ENCODE measurements around the gene RAD54L. TPM values are rescaled to one million over a fixed set of nuclear protein-coding genes. Genes with fewer than 3 reads are reported as not detected.

RAD54L gene
- total RNA-seq = 1 to 10 TPM; 1.0 to 1.1 TPM
- under 1 TPM in 1 of 2 donors, not detected in 1; 0.46 TPM for polyA plus RNA-seq

- peak within 1 kb of the TSS; percentile 53 for H3K27ac ChIP-seq (ENCODE audit: low read depth, low read length)
- H3K4me3 Mint-ChIP-seq = peak within 1 kb of the TSS; percentile 89 to 95 (median 92)
- peak within 1 kb of the TSS; percentile 85 to 91 for H3K4me3 ChIP-seq (ENCODE audit: low read length in 2 of 2)
- peaks cover 13% of the 10 kb centered on the region for H3K4me1 ChIP-seq (ENCODE audit: insufficient read depth, low read length)
- no peaks in the 10 kb centered on the region for H3K9me3 Mint-ChIP-seq
- CTCF ChIA-PET (ENCODE audit: partially characterized antibody) = interaction anchor here (2.2 to 5.2 kb wide), 3 partner anchors 23 to 100 kb away, joined by 6 to 60 read pairs (median 25); partner anchors contain the start of gene NSUN4
- H3K9me3 ChIP-seq (ENCODE audit: control insufficient read depth in 1 of 2, low read length in 2 of 2) = no peaks in the 10 kb centered on the region
- no peaks in the 10 kb centered on the region for H3K27me3 Mint-ChIP-seq
- intact Hi-C loops (cut with micrococcal nuclease) = loop anchor here (1.0 to 5.0 kb wide), 8 partner anchors 25 to 945 kb away; partner anchors contain the start of genes GPBP1L1, IPP, LRRC41 and NSUN4
- peaks cover 11 to 16% (median 14%) of the 10 kb centered on the region in 4 donors for H3K4me1 Mint-ChIP-seq
- H3K36me3 Mint-ChIP-seq = peaks cover 0 to 1% of the 10 kb centered on the region in 2 donors
- DNase-seq = peak; percentile 94 to 98 (median 96)
- H3K27me3 ChIP-seq (ENCODE audit: insufficient read depth, low read length) = no peaks in the 10 kb centered on the region
- POLR2A ChIA-PET (ENCODE audit: partially characterized antibody) = interaction anchor here (0.7 to 2.0 kb wide), 6 partner anchors 13 to 1472 kb away, joined by 3 to 27 read pairs (median 4); partner anchors contain the start of genes GPBP1L1, LRRC41, NSUN4 and RPS8
- no peaks in the 10 kb centered on the region for H3K36me3 ChIP-seq (ENCODE audit: insufficient read depth, low read length)
- peak within 1 kb of the TSS; percentile 61 to 90 (median 87) for H3K27ac Mint-ChIP-seq
Observed at GRCh38 chr1:46247436-46248121, at the start of gene RAD54L. TSS of gene RAD54L (plus strand) at chr1:46247763. CDS start at chr1:46248406, 643 bp downstream.

- H3K27ac Mint-ChIP-seq = peak within 1 kb of the TSS; percentile 38 to 88 (median 79)
- peaks cover 12 to 39% (median 25%) of the 10 kb centered on the region in 4 donors for H3K4me1 Mint-ChIP-seq
- peaks cover 0 to 3% (median 0%) of the 10 kb centered on the region in 8 donors for H3K9me3 Mint-ChIP-seq
- H3K36me3 Mint-ChIP-seq = peaks cover 20 to 23% of the 10 kb centered on the region in 2 donors
- intact Hi-C loops (cut with micrococcal nuclease) = loop anchor here (2.0 to 5.0 kb wide), 2 partner anchors 49 to 511 kb away; partner anchors contain the start of genes GPBP1L1, RAD54L and TMEM69
- no peaks in the 10 kb centered on the region for H3K9me3 ChIP-seq (ENCODE audit: control insufficient read depth in 1 of 2, low read length in 2 of 2)
- peaks cover 33% of the 10 kb centered on the region for H3K4me1 ChIP-seq (ENCODE audit: insufficient read depth, low read length)
- peaks cover 0 to 1% of the 10 kb centered on the region in 2 donors for H3K27me3 Mint-ChIP-seq
- DNase-seq = peak; percentile 69 to 81 (median 78)
- POLR2A ChIA-PET (ENCODE audit: partially characterized antibody) = interaction anchor here (0.7 to 2.0 kb wide), 6 partner anchors 10 to 478 kb away, joined by 3 to 6 read pairs (median 5); partner anchors contain the start of genes LRRC41, NSUN4 and UQCRH
- peaks cover 21% of the 10 kb centered on the region for H3K36me3 ChIP-seq (ENCODE audit: insufficient read depth, low read length)
- CTCF ChIA-PET (ENCODE audit: partially characterized antibody) = interaction anchor here (0.6 to 2.6 kb wide), 3 partner anchors 26 to 1484 kb away, joined by 3 to 14 read pairs (median 3); partner anchors contain the start of gene EIF2B3
- peak within 1 kb of the TSS; percentile 76 for H3K27ac ChIP-seq (ENCODE audit: low read depth, low read length)
- peak within 1 kb of the TSS; percentile 78 to 86 for H3K4me3 ChIP-seq (ENCODE audit: low read length in 2 of 2)
- H3K4me3 Mint-ChIP-seq = peak within 1 kb of the TSS; percentile 83 to 89 (median 88)
- H3K27me3 ChIP-seq (ENCODE audit: insufficient read depth, low read length) = no peaks in the 10 kb centered on the region
Observed at GRCh38 chr1:46197964-46198811, 49.4 kb upstream of the RAD54L start, which contains the start of gene POMGNT1. TSS of gene POMGNT1 (minus strand) at chr1:46198434. CDS start at chr1:46197821, 613 bp downstream.

GRCh38 chr1:46199233-46199749 is 48.3 kb upstream of the RAD54L start:
- Histone ChIP-seq H3K9me3 (ENCODE audit: control insufficient read depth in 1 of 2, low read length in 2 of 2) (no peaks in the 10 kb centered on the region), H3K27ac (ENCODE audit: low read depth, low read length) (no peak overlapping the region), H3K27me3 (ENCODE audit: insufficient read depth, low read length) (no peaks in the 10 kb centered on the region), H3K36me3 (ENCODE audit: insufficient read depth, low read length) (peaks cover 15% of the 10 kb centered on the region), H3K4me3 (ENCODE audit: low read length in 2 of 2) (no peak overlapping the region), H3K4me1 (ENCODE audit: insufficient read depth, low read length) (peaks cover 36% of the 10 kb centered on the region)
- Mint-ChIP-seq H3K36me3 (peaks cover 15 to 19% of the 10 kb centered on the region in 2 donors), H3K9me3 (peaks cover 0 to 3% (median 0%) of the 10 kb centered on the region in 8 donors), H3K4me3 (peak overlapping the region; percentile 68 to 86 (median 82)), H3K4me1 (peaks cover 12 to 49% (median 25%) of the 10 kb centered on the region in 4 donors), H3K27ac (peak overlapping the region in 5 of 7 donors; percentile 4 to 69 (median 38)), H3K27me3 (peaks cover 0 to 1% of the 10 kb centered on the region in 2 donors)
- CTCF ChIA-PET (ENCODE audit: partially characterized antibody) = interaction anchor here (0.5 to 2.6 kb wide), 3 partner anchors 25 to 717 kb away, joined by 3 to 14 read pairs (median 3); no protein-coding TSS in a partner anchor
- intact Hi-C loops (cut with micrococcal nuclease) = loop anchor here (2.0 to 5.0 kb wide), 2 partner anchors 48 to 512 kb away; partner anchors contain the start of genes GPBP1L1, RAD54L and TMEM69
- DNase-seq = no peak
- POLR2A ChIA-PET (ENCODE audit: partially characterized antibody) = interaction anchor here (1.1 to 1.4 kb wide), 3 partner anchors 33 to 141 kb away, joined by 3 to 5 read pairs (median 4); partner anchors contain the start of genes NSUN4 and RAD54L

- H3K36me3 Mint-ChIP-seq = peaks cover 0 to 1% of the 10 kb centered on the region in 2 donors
- Histone ChIP-seq H3K4me3 (ENCODE audit: low read length in 2 of 2) (no peak overlapping the region), H3K27me3 (ENCODE audit: insufficient read depth, low read length) (no peaks in the 10 kb centered on the region), H3K36me3 (ENCODE audit: insufficient read depth, low read length) (no peaks in the 10 kb centered on the region), H3K9me3 (ENCODE audit: control insufficient read depth in 1 of 2, low read length in 2 of 2) (no peaks in the 10 kb centered on the region), H3K4me1 (ENCODE audit: insufficient read depth, low read length) (peaks cover 16% of the 10 kb centered on the region), H3K27ac (ENCODE audit: low read depth, low read length) (no peak overlapping the region)
- H3K27ac Mint-ChIP-seq = peak overlapping the region in 1 of 7 donors; percentile 33
- H3K27me3 Mint-ChIP-seq = peaks cover 0 to 2% of the 10 kb centered on the region in 2 donors
- H3K4me1 Mint-ChIP-seq = peaks cover 6 to 23% (median 11%) of the 10 kb centered on the region in 4 donors
- H3K4me3 Mint-ChIP-seq = peak overlapping the region in 6 of 8 donors; percentile 21 to 69 (median 32)
- peaks cover 0 to 3% (median 0%) of the 10 kb centered on the region in 8 donors for H3K9me3 Mint-ChIP-seq
- ChIA-PET CTCF (ENCODE audit: partially characterized antibody) (interaction anchor here (1.6 kb wide), 1 partner anchor 20 kb away, joined by 4 read pairs; no protein-coding TSS in a partner anchor), POLR2A (ENCODE audit: partially characterized antibody) (no interaction called here)
- no peak for DNase-seq
- intact Hi-C loops (cut with micrococcal nuclease) = no loop called here
Observed at GRCh38 chr1:46203738-46204405, 43.7 kb upstream of the RAD54L start.

- H3K27ac ChIP-seq (ENCODE audit: low read depth, low read length) = no peak overlapping the region
- Mint-ChIP-seq H3K9me3 (peaks cover 0 to 3% (median 0%) of the 10 kb centered on the region in 8 donors), H3K27ac (no peak overlapping the region), H3K27me3 (peaks cover 0 to 2% of the 10 kb centered on the region in 2 donors), H3K4me1 (peaks cover 3 to 23% (median 9%) of the 10 kb centered on the region in 4 donors), H3K36me3 (peaks cover 0 to 1% of the 10 kb centered on the region in 2 donors), H3K4me3 (peak overlapping the region in 1 of 8 donors; percentile 46)
- H3K27me3 ChIP-seq (ENCODE audit: insufficient read depth, low read length) = no peaks in the 10 kb centered on the region
- DNase-seq = no peak
- POLR2A ChIA-PET (ENCODE audit: partially characterized antibody) = no interaction called here
- no peaks in the 10 kb centered on the region for H3K9me3 ChIP-seq (ENCODE audit: control insufficient read depth in 1 of 2, low read length in 2 of 2)
- H3K4me3 ChIP-seq (ENCODE audit: low read length in 2 of 2) = no peak overlapping the region
- intact Hi-C loops (cut with micrococcal nuclease) = no loop called here
- H3K36me3 ChIP-seq (ENCODE audit: insufficient read depth, low read length) = no peaks in the 10 kb centered on the region
- peaks cover 11% of the 10 kb centered on the region for H3K4me1 ChIP-seq (ENCODE audit: insufficient read depth, low read length)
- CTCF ChIA-PET (ENCODE audit: partially characterized antibody) = interaction anchor here (1.6 kb wide), 1 partner anchor 19 kb away, joined by 4 read pairs; no protein-coding TSS in a partner anchor
Observed at GRCh38 chr1:46204406-46204742, 43.2 kb upstream of the RAD54L start.

- H3K4me1 Mint-ChIP-seq = peaks cover 3 to 20% (median 7%) of the 10 kb centered on the region in 4 donors
- peaks cover 0 to 2% of the 10 kb centered on the region in 2 donors for H3K27me3 Mint-ChIP-seq
- Histone ChIP-seq H3K9me3 (ENCODE audit: control insufficient read depth in 1 of 2, low read length in 2 of 2) (no peaks in the 10 kb centered on the region), H3K27me3 (ENCODE audit: insufficient read depth, low read length) (no peaks in the 10 kb centered on the region), H3K4me3 (ENCODE audit: low read length in 2 of 2) (no peak overlapping the region), H3K4me1 (ENCODE audit: insufficient read depth, low read length) (peaks cover 9% of the 10 kb centered on the region), H3K27ac (ENCODE audit: low read depth, low read length) (no peak overlapping the region), H3K36me3 (ENCODE audit: insufficient read depth, low read length) (no peaks in the 10 kb centered on the region)
- intact Hi-C loops (cut with micrococcal nuclease) = no loop called here
- no peak for DNase-seq
- peaks cover 0 to 1% of the 10 kb centered on the region in 2 donors for H3K36me3 Mint-ChIP-seq
- no peak overlapping the region for H3K27ac Mint-ChIP-seq
- CTCF ChIA-PET (ENCODE audit: partially characterized antibody) = no interaction called here
- no peak overlapping the region for H3K4me3 Mint-ChIP-seq
- H3K9me3 Mint-ChIP-seq = peaks cover 0 to 3% (median 0%) of the 10 kb centered on the region in 8 donors
- POLR2A ChIA-PET (ENCODE audit: partially characterized antibody) = no interaction called here
Observed at GRCh38 chr1:46205141-46205540, 42.4 kb upstream of the RAD54L start.
